Gastroesophageal sphincter (tissue), 4 donors: ENCODE data around the gene PRKAA2. TPM values are rescaled to one million over a fixed set of nuclear protein-coding genes. Genes with fewer than 3 reads are reported as not detected.

Source experiments
- ATAC-seq: fragments of 150-250 bp; one replicate; pipeline ENCODE4 v1.9.1; 2016; ENCODE audit warnings: mild to moderate bottlenecking, moderate library complexity
- H3K27ac ChIP-seq, 4 donors: fragments of 200-600 bp; sonication (generic) in 3 of 4; 1 replicate in 3 of 4; 2 replicates in 1 of 4; pipeline ENCODE4 v1.5.1; 2016 to 2019
- H3K27me3 ChIP-seq: fragments of 200-600 bp; sonication (generic); one replicate; pipeline ENCODE4 v1.5.1; 2019
- H3K36me3 ChIP-seq, 2 donors: fragments of 200-600 bp; sonication (generic); one replicate each; pipeline ENCODE4 v1.5.1; 2019; ENCODE audit warnings: control low read depth in 1 of 2
- H3K4me1 ChIP-seq, 3 donors: fragments of 200-600 bp; sonication (generic); 1 replicate in 2 of 3; 2 replicates in 1 of 3; pipeline ENCODE4 v1.5.1; 2016 to 2019; ENCODE audit warnings: control low read depth in 2 of 3
- H3K4me3 ChIP-seq, 2 donors: fragments of 200-600 bp; sonication (generic); one replicate each; pipeline ENCODE4 v1.5.1; 2019; ENCODE audit warnings: mild to moderate bottlenecking in 1 of 2, moderate library complexity in 1 of 2
- H3K9me3 ChIP-seq, 3 donors: fragments of 200-600 bp; sonication (generic); one replicate each; pipeline ENCODE4 v1.5.1; 2017 to 2019; ENCODE audit warnings: control low read depth in 2 of 3
- CTCF ChIP-seq, 4 experiments: fragments of 200-600 bp in 2 of 4; fragments of 450-650 bp in 2 of 4; sonication (generic) in 1 of 4; IDR thresholded peaks; one replicate each; pipeline ENCODE4 v1.5.1; 2017 to 2019; ENCODE audit warnings: antibody characterized with exemption in 4 of 4, mild to moderate bottlenecking in 2 of 4, moderate library complexity in 2 of 4
- EP300 ChIP-seq: sonication (generic); formaldehyde crosslinking; IDR thresholded peaks from one replicate; pipeline ENCODE4 v1.6.1; 2017; ENCODE audit warnings: antibody characterized with exemption, mild to moderate bottlenecking
- POLR2A ChIP-seq, 2 donors: fragments of 450-650 bp; IDR thresholded peaks; one replicate each; pipeline ENCODE4 v1.6.1; 2017; ENCODE audit warnings: antibody characterized with exemption in 2 of 2, mild to moderate bottlenecking in 2 of 2, moderate library complexity in 1 of 2
- POLR2AphosphoS5 ChIP-seq: sonication (generic); formaldehyde crosslinking; IDR thresholded peaks from one replicate; pipeline ENCODE4 v1.6.1; 2017; ENCODE audit warnings: antibody characterized with exemption
- WGBS, 2 donors: methylation state at CpG; one replicate each; pipeline ENCODE4 v1.1.5; 2018; ENCODE audit warnings: low coverage in 1 of 2; 5-methylcytosine and 5-hydroxymethylcytosine counted together
- small RNA-seq, 4 donors: library from RNA; depleted of rRNA; stranded (forward); fragments of <200 nt; gene quantifications; one replicate each; pipeline ENCODE3, GENCODE V24; 2016
- total RNA-seq, 4 donors: library from RNA; depleted of rRNA; stranded (reverse); fragments of >200 nt; gene quantifications; one replicate each; pipeline ENCODE4 v1.1.0, GENCODE V29; 2016

Gene PRKAA2
- total RNA-seq, 4 donors from 2014 or later, result 29.3 to 63.3 (median 60.6) TPM

- Histone ChIP-seq H3K27ac (no peak overlapping the region), H3K4me1 (no peaks in the 10 kb centered on the region), H3K9me3 (no peaks in the 10 kb centered on the region), H3K4me3 (no peak overlapping the region), H3K36me3 (no peaks in the 10 kb centered on the region), H3K27me3 (no peaks in the 10 kb centered on the region)
- 43 to 75% methylated on average over 1 of the region's 1 CpG for WGBS, 2 donors
- TF ChIP-seq POLR2A (IDR thresholded peaks at IDR 0.05), result no peak
- no peak for TF ChIP-seq POLR2AphosphoS5
- TF ChIP-seq CTCF (IDR thresholded peaks at IDR 0.05), result no peak
- no peak for TF ChIP-seq EP300
- no peak for ATAC-seq
Observed at GRCh38 chr1:56754708-56755479, 109.8 kb downstream of the PRKAA2 start.

- TF ChIP-seq POLR2AphosphoS5 (no peak), CTCF (IDR thresholded peaks at IDR 0.05) (no peak), POLR2A (IDR thresholded peaks at IDR 0.05) (no peak), EP300 (no peak)
- Histone ChIP-seq H3K27me3 (no peaks in the 10 kb centered on the region), H3K27ac (no peak overlapping the region), H3K36me3 (no peaks in the 10 kb centered on the region), H3K4me1 (no peaks in the 10 kb centered on the region), H3K9me3 (no peaks in the 10 kb centered on the region), H3K4me3 (no peak overlapping the region)
- ATAC-seq, result no peak
- WGBS, 2 donors, result 92 to 93% methylated on average over 2 of the region's 2 CpGs
Observed at GRCh38 chr1:56755911-56756310, 110.8 kb downstream of the PRKAA2 start.

GRCh38 chr1:56758135-56758534 is 113.0 kb downstream of the PRKAA2 start:
- H3K9me3 ChIP-seq, result no peaks in the 10 kb centered on the region
- no peaks in the 10 kb centered on the region for H3K4me1 ChIP-seq
- H3K4me3 ChIP-seq, result no peak overlapping the region
- no peak overlapping the region for H3K27ac ChIP-seq
- no peak for ATAC-seq
- no peaks in the 10 kb centered on the region for H3K36me3 ChIP-seq
- no peak for TF ChIP-seq CTCF (IDR thresholded peaks at IDR 0.05)
- no peak for TF ChIP-seq EP300
- TF ChIP-seq POLR2A (IDR thresholded peaks at IDR 0.05), result no peak
- TF ChIP-seq POLR2AphosphoS5, result no peak
- no peaks in the 10 kb centered on the region for H3K27me3 ChIP-seq

GRCh38 chr1:56758794-56759193 is 113.7 kb downstream of the PRKAA2 start:
- Histone ChIP-seq H3K36me3 (no peaks in the 10 kb centered on the region), H3K4me1 (no peaks in the 10 kb centered on the region), H3K9me3 (no peaks in the 10 kb centered on the region), H3K4me3 (no peak overlapping the region), H3K27me3 (no peaks in the 10 kb centered on the region), H3K27ac (no peak overlapping the region)
- WGBS, 2 donors, result 33 to 35% methylated on average over 3 of the region's 3 CpGs
- ATAC-seq, result no peak
- TF ChIP-seq POLR2AphosphoS5, result no peak
- TF ChIP-seq CTCF (IDR thresholded peaks at IDR 0.05), result no peak
- no peak for TF ChIP-seq POLR2A (IDR thresholded peaks at IDR 0.05)
- no peak for TF ChIP-seq EP300

Small RNA genes lying within 50 kb of the gene (small RNA-seq; reads per million reads assigned to genes)
- 0 reads per million in 4 donors for gene AC099789.1

Other genes starting within 250 kb of the PRKAA2 start
- 100 to 1,000 TPM; 127 to 219 (median 164) TPM for gene PLPP3, start 65.8 kb upstream of the PRKAA2 start, total RNA-seq
- under 1 TPM in 1 of 4 donors, not detected in 3; 0.64 TPM for gene FYB2, start 174.1 kb downstream of the PRKAA2 start, total RNA-seq
- not detected for gene C8A, start 209.5 kb downstream of the PRKAA2 start, total RNA-seq